Liver (tissue), 3 donors: ENCODE data around the gene LIMS2.

Experiments used
- EGR1 ChIP-seq, 2 donors: IDR thresholded peaks; 2 replicates each; pipeline ENCODE4 v1.6.1; 2016 to 2018; ENCODE audit warnings: antibody characterized with exemption in 2 of 2, low read depth in 2 of 2
- GABPA ChIP-seq, 2 donors: IDR thresholded peaks in 1 of 2; conservative IDR thresholded peaks in 1 of 2; 2 replicates each; pipeline ENCODE4 v1.6.1; 2016; ENCODE audit warnings: antibody characterized with exemption in 2 of 2, mild to moderate bottlenecking in 1 of 2, moderate library complexity in 1 of 2
- HNF4A ChIP-seq, 2 donors: conservative IDR thresholded peaks; 2 replicates each; pipeline ENCODE4 v1.6.1; 2016; ENCODE audit warnings: antibody characterized with exemption in 2 of 2, mild to moderate bottlenecking in 2 of 2
- HNF4G ChIP-seq: IDR thresholded peaks from 2 replicates; pipeline ENCODE4 v1.6.1; 2016; ENCODE audit warnings: antibody characterized with exemption
- JUND ChIP-seq, 2 donors: IDR thresholded peaks; 2 replicates each; pipeline ENCODE4 v1.6.1; 2016; ENCODE audit warnings: antibody characterized with exemption in 2 of 2
- NR2F2 ChIP-seq: IDR thresholded peaks from 2 replicates; pipeline ENCODE4 v1.6.1; 2016; ENCODE audit warnings: antibody characterized with exemption
- TAF1 ChIP-seq: conservative IDR thresholded peaks from 2 replicates; pipeline ENCODE4 v1.6.1; 2016; ENCODE audit warnings: antibody characterized with exemption, mild to moderate bottlenecking
- YY1 ChIP-seq: IDR thresholded peaks from 2 replicates; pipeline ENCODE4 v1.6.1; 2016; ENCODE audit warnings: antibody characterized with exemption, mild to moderate bottlenecking
- TF ChIP-seq, protein P1 (sequence below): fragments of 150-350 bp; IDR thresholded peaks from 2 replicates; pipeline ENCODE4 v1.5.1; 2017; ENCODE audit warnings: improper control_type of control experiment, low read depth, low read length; ENCODE audit not compliant: missing input control
- TF ChIP-seq, protein P2 (sequence below): IDR thresholded peaks from 2 replicates; pipeline ENCODE4 v1.6.1; 2016; ENCODE audit warnings: antibody characterized with exemption
- TF ChIP-seq, protein P3 (sequence below): IDR thresholded peaks from 2 replicates; pipeline ENCODE4 v1.6.1; 2016; ENCODE audit warnings: antibody characterized with exemption
- TF ChIP-seq, protein P4 (sequence below): IDR thresholded peaks from 2 replicates; pipeline ENCODE4 v1.6.1; 2016; ENCODE audit warnings: antibody characterized with exemption, mild to moderate bottlenecking
- TF ChIP-seq, protein P5 (sequence below): IDR thresholded peaks from 2 replicates; pipeline ENCODE4 v1.6.1; 2016; ENCODE audit warnings: antibody characterized with exemption
- donor health status: healthy.
- donor health status: healthy.

DNA sequence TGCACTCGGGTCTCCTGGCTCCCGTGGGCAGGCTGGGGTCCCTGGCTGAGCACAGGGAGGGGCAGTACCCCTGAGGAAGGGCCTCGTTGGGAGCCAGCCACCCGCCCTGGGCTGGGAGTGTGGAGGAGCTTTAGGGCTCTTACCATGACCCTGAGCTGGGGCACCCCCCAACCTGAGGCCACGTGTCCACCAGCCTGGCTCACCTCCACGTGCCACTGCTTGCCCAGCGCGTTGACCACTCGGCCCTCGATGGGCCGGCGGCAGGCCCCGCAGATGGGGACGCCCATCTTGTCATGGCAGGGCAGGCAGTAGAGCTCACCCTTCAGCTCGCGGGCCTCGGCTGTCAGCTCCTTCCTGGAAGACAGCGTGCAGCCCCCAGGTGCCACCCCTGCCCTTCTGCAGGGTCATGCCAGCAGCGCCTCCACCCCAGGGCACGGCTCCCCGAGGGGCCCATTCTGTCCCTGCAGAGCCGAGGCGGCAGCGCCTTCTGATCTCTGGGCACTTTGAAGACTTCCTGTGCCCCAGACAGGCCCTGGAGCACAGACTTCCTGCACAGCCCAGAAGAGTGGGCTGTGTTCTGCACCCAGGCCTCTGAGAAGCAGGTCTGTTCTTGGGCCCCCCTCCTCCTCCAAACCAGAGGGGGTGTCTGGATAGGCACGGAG is 33.4 kb downstream of the LIMS2 start:
- TF ChIP-seq, protein P1, sequence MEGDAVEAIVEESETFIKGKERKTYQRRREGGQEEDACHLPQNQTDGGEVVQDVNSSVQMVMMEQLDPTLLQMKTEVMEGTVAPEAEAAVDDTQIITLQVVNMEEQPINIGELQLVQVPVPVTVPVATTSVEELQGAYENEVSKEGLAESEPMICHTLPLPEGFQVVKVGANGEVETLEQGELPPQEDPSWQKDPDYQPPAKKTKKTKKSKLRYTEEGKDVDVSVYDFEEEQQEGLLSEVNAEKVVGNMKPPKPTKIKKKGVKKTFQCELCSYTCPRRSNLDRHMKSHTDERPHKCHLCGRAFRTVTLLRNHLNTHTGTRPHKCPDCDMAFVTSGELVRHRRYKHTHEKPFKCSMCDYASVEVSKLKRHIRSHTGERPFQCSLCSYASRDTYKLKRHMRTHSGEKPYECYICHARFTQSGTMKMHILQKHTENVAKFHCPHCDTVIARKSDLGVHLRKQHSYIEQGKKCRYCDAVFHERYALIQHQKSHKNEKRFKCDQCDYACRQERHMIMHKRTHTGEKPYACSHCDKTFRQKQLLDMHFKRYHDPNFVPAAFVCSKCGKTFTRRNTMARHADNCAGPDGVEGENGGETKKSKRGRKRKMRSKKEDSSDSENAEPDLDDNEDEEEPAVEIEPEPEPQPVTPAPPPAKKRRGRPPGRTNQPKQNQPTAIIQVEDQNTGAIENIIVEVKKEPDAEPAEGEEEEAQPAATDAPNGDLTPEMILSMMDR: no peak
- TF ChIP-seq, protein P2, sequence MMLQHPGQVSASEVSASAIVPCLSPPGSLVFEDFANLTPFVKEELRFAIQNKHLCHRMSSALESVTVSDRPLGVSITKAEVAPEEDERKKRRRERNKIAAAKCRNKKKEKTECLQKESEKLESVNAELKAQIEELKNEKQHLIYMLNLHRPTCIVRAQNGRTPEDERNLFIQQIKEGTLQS: no peak
- TF ChIP-seq, protein P3, sequence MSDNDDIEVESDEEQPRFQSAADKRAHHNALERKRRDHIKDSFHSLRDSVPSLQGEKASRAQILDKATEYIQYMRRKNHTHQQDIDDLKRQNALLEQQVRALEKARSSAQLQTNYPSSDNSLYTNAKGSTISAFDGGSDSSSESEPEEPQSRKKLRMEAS: no peak
- TF ChIP-seq, protein P4, sequence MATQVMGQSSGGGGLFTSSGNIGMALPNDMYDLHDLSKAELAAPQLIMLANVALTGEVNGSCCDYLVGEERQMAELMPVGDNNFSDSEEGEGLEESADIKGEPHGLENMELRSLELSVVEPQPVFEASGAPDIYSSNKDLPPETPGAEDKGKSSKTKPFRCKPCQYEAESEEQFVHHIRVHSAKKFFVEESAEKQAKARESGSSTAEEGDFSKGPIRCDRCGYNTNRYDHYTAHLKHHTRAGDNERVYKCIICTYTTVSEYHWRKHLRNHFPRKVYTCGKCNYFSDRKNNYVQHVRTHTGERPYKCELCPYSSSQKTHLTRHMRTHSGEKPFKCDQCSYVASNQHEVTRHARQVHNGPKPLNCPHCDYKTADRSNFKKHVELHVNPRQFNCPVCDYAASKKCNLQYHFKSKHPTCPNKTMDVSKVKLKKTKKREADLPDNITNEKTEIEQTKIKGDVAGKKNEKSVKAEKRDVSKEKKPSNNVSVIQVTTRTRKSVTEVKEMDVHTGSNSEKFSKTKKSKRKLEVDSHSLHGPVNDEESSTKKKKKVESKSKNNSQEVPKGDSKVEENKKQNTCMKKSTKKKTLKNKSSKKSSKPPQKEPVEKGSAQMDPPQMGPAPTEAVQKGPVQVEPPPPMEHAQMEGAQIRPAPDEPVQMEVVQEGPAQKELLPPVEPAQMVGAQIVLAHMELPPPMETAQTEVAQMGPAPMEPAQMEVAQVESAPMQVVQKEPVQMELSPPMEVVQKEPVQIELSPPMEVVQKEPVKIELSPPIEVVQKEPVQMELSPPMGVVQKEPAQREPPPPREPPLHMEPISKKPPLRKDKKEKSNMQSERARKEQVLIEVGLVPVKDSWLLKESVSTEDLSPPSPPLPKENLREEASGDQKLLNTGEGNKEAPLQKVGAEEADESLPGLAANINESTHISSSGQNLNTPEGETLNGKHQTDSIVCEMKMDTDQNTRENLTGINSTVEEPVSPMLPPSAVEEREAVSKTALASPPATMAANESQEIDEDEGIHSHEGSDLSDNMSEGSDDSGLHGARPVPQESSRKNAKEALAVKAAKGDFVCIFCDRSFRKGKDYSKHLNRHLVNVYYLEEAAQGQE: no peak
- TF ChIP-seq GABPA (IDR thresholded peaks at IDR 0.05 in 1 of 2, conservative IDR thresholded peaks at IDR 0.05 in 1 of 2) (no peak), HNF4A (conservative IDR thresholded peaks at IDR 0.05) (no peak), HNF4G (no peak), TAF1 (no peak), JUND (IDR thresholded peaks at IDR 0.05) (no peak), YY1 (no peak), NR2F2 (no peak), EGR1 (IDR thresholded peaks at IDR 0.05; ENCODE audit: low read depth in 2 of 2) (no peak)
- TF ChIP-seq, protein P5, sequence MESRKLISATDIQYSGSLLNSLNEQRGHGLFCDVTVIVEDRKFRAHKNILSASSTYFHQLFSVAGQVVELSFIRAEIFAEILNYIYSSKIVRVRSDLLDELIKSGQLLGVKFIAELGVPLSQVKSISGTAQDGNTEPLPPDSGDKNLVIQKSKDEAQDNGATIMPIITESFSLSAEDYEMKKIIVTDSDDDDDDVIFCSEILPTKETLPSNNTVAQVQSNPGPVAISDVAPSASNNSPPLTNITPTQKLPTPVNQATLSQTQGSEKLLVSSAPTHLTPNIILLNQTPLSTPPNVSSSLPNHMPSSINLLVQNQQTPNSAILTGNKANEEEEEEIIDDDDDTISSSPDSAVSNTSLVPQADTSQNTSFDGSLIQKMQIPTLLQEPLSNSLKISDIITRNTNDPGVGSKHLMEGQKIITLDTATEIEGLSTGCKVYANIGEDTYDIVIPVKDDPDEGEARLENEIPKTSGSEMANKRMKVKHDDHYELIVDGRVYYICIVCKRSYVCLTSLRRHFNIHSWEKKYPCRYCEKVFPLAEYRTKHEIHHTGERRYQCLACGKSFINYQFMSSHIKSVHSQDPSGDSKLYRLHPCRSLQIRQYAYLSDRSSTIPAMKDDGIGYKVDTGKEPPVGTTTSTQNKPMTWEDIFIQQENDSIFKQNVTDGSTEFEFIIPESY: no peak
